Immature natural killer cell (primary cell): ENCODE data around the gene DPCD. TPM values are rescaled to one million over a fixed set of nuclear protein-coding genes. Genes with fewer than 3 reads are reported as not detected.

Experiments used
- DNase-seq, 3 donors: peaks; one replicate each; pipeline ENCODE4 v3.0.0; 2022; ENCODE audit warnings: mixed read lengths in 1 of 3
- H3K27ac Mint-ChIP-seq, 6 donors: one replicate each; pipeline ENCODE4 v1.8.0; 2020; ENCODE audit warnings: mixed read lengths in 6 of 6, mild to moderate bottlenecking in 5 of 6, inconsistent platforms in 4 of 6, moderate library complexity in 3 of 6
- H3K27me3 Mint-ChIP-seq, 3 donors: one replicate each; pipeline ENCODE4 v1.8.0; 2020 to 2021; ENCODE audit warnings: low read depth in 3 of 3, mild to moderate bottlenecking in 3 of 3, mixed read lengths in 3 of 3, moderate library complexity in 3 of 3, inconsistent platforms in 1 of 3
- H3K36me3 Mint-ChIP-seq, 3 donors: one replicate each; pipeline ENCODE4 v1.8.0; 2020; ENCODE audit warnings: mixed read lengths in 3 of 3, inconsistent platforms in 2 of 3, mild to moderate bottlenecking in 2 of 3
- H3K4me1 Mint-ChIP-seq, 2 donors: one replicate each; pipeline ENCODE4 v1.8.0; 2020; ENCODE audit warnings: inconsistent platforms in 2 of 2, mild to moderate bottlenecking in 2 of 2, mixed read lengths in 2 of 2, moderate library complexity in 1 of 2
- H3K4me3 Mint-ChIP-seq, 5 donors: one replicate each; pipeline ENCODE4 v1.8.0; 2020; ENCODE audit warnings: mild to moderate bottlenecking in 5 of 5, mixed read lengths in 5 of 5, inconsistent platforms in 3 of 5, moderate library complexity in 3 of 5
- H3K9me3 Mint-ChIP-seq, 6 donors: one replicate each; pipeline ENCODE4 v1.8.0; 2020; ENCODE audit warnings: mild to moderate bottlenecking in 6 of 6, mixed read lengths in 6 of 6, inconsistent platforms in 4 of 6, moderate library complexity in 3 of 6
- polyA plus RNA-seq, 3 donors: library from polyadenylated mRNA; unstranded; fragments of 300-500 nt; fragmentation: Illumina TruSeq; gene quantifications; one replicate each; pipeline ENCODE4 v1.2.3, GENCODE V29; 2021

The DPCD gene
- polyA plus RNA-seq, 3 donors from 2014 or later: 2.1 to 2.8 TPM; not detected in 1

GRCh38 chr10:101562231-101562630 lies 25.9 kb upstream of the DPCD start:
- H3K27ac Mint-ChIP-seq: no peak overlapping the region
- H3K9me3 Mint-ChIP-seq: no peaks in the 10 kb centered on the region
- H3K4me3 Mint-ChIP-seq: peak overlapping the region in 1 of 5 donors; percentile 33
- H3K4me1 Mint-ChIP-seq: peaks cover 23 to 29% of the 10 kb centered on the region in 2 donors
- DNase-seq: no peak
- peaks cover 0 to under 1% (median 0%) of the 10 kb centered on the region in 3 donors for H3K36me3 Mint-ChIP-seq
- H3K27me3 Mint-ChIP-seq: peaks cover 14 to 17% (median 14%) of the 10 kb centered on the region in 3 donors

GRCh38 chr10:101563007-101563406 lies 25.1 kb upstream of the DPCD start:
- H3K27me3 Mint-ChIP-seq: peaks cover 12 to 23% (median 16%) of the 10 kb centered on the region in 3 donors
- no peak overlapping the region for H3K4me3 Mint-ChIP-seq
- no peak overlapping the region for H3K27ac Mint-ChIP-seq
- no peak for DNase-seq
- no peaks in the 10 kb centered on the region for H3K9me3 Mint-ChIP-seq
- H3K36me3 Mint-ChIP-seq: peaks cover 0 to 3% (median 0%) of the 10 kb centered on the region in 3 donors
- peaks cover 18 to 22% of the 10 kb centered on the region in 2 donors for H3K4me1 Mint-ChIP-seq

DNA sequence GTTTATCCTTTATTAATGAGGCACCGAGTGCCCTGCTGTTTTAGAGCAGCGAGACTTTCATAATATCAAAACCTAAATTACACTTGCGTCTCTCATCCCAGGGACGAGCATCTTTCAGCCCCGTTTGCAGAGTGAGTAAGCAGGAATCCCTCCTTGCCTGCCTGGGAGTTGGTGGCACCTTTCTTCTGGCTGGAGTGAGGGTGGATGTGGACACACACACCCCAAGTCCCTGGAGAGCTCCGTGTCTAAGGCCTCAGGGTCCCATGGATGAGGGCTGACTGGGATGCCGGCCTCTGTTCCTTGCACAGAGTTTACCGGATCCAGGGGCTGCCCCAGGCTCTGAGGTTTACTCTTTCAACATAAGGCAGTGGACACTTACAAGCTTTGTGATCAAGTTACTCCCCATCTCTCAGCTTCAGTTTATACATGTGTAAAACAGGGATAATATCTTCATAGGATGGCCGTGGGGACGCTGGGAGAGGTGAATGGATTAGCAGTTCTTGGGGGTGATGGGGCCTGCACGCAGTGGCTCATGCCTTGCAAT lies 24.6 kb upstream of the DPCD start:
- H3K27me3 Mint-ChIP-seq: peaks cover 11 to 29% (median 18%) of the 10 kb centered on the region in 3 donors
- no peaks in the 10 kb centered on the region for H3K9me3 Mint-ChIP-seq
- no peak overlapping the region for H3K27ac Mint-ChIP-seq
- peaks cover 13 to 16% of the 10 kb centered on the region in 2 donors for H3K4me1 Mint-ChIP-seq
- H3K4me3 Mint-ChIP-seq: no peak overlapping the region
- no peak for DNase-seq
- H3K36me3 Mint-ChIP-seq: peaks cover 0 to 3% (median 0%) of the 10 kb centered on the region in 3 donors

DNA sequence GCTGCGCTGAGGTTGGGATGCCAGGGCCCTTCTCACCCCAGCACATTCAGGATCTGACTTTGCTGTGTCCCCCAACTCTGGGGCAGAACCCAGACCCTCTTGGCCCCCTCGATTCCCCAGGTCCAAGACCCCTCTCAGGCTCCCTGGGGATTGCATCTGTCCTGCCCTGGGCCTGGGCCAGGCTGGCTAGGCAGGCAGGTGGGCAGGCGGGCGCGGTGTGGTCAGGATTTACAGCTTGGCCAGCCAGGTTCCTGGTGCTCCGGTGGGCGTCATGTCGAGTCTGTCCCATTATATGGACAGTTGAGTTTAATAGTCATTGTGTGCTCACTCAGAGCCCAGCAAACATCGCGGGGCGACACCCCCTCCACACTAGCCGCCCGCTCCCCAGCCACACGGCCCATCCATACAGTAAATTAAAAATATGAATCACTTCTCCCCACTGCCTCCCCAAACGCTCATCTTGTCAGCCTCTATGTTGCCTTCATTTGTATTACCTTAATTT lies 23.6 kb upstream of the DPCD start:
- H3K9me3 Mint-ChIP-seq: no peaks in the 10 kb centered on the region
- H3K36me3 Mint-ChIP-seq: peaks cover 0 to 3% (median 0%) of the 10 kb centered on the region in 3 donors
- peaks cover 9 to 10% of the 10 kb centered on the region in 2 donors for H3K4me1 Mint-ChIP-seq
- DNase-seq: no peak
- H3K27me3 Mint-ChIP-seq: peaks cover 14 to 35% (median 15%) of the 10 kb centered on the region in 3 donors
- H3K4me3 Mint-ChIP-seq: no peak overlapping the region
- no peak overlapping the region for H3K27ac Mint-ChIP-seq

DNA sequence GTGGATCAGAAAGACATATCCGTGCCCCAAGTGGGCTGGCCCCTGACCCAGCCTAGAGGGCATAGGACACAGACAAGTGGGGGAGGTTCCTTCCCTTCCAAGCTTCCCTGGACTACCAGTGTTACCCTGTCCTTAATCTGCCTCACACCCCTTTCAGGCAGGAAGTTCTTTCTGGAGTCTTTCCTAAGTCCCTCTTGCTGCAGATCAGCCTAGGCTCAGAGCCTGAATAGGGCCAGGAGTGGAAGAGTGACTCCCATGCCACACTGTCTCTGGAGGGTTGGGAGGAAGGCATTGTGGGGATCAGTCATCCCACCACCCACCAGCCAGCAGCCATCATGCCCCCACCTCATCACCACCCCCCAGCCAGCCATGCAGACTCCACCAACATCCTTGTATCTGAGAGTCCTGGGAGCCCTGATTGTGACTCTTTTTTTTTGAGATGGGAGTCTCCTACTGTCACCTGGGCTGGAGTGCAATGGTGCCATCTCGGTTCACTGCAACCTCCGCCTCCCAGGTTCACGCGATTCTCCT lies 22.7 kb upstream of the DPCD start:
- Mint-ChIP-seq H3K36me3 (peaks cover 0 to 3% (median 0%) of the 10 kb centered on the region in 3 donors), H3K4me3 (no peak overlapping the region), H3K9me3 (no peaks in the 10 kb centered on the region), H3K4me1 (peaks cover 9 to 12% of the 10 kb centered on the region in 2 donors), H3K27me3 (peaks cover 12 to 35% (median 15%) of the 10 kb centered on the region in 3 donors), H3K27ac (no peak overlapping the region)
- DNase-seq: no peak

DNA sequence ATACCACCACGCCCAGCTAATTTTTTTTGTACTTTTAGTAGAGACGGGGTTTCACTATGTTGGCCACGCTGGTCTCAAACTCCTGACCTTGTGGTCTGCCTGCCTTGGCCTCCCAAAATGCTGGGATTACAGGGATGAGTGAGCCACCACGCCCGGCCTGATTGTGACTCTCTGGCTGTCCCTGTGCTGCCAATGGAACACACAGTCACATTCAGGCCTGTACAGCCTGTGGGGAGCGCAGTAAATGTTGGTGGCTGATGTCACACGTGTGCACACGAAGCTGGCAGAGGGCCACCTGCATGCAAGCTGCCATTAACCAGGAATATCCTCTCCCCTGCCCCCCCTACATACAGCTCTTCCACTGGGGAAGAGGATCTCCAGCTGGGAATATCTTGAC lies 22.2 kb upstream of the DPCD start:
- Mint-ChIP-seq H3K36me3 (peaks cover 0 to 3% (median 0%) of the 10 kb centered on the region in 3 donors), H3K27ac (no peak overlapping the region), H3K4me3 (no peak overlapping the region), H3K4me1 (peaks cover 9 to 13% of the 10 kb centered on the region in 2 donors), H3K9me3 (no peaks in the 10 kb centered on the region), H3K27me3 (peaks cover 13 to 34% (median 15%) of the 10 kb centered on the region in 3 donors)
- DNase-seq: no peak

GRCh38 chr10:101566333-101567164 lies 21.6 kb upstream of the DPCD start:
- DNase-seq: no peak
- Mint-ChIP-seq H3K4me3 (peak overlapping the region in 1 of 5 donors; percentile 27), H3K4me1 (peaks cover 9 to 15% of the 10 kb centered on the region in 2 donors), H3K36me3 (peaks cover 0 to 3% (median 0%) of the 10 kb centered on the region in 3 donors), H3K27me3 (peaks cover 15 to 34% (median 15%) of the 10 kb centered on the region in 3 donors), H3K27ac (no peak overlapping the region), H3K9me3 (no peaks in the 10 kb centered on the region)

GRCh38 chr10:101567165-101568006 lies 20.7 kb upstream of the DPCD start:
- no peak for DNase-seq
- Mint-ChIP-seq H3K4me3 (peak overlapping the region in 3 of 5 donors; percentile 10 to 52 (median 26)), H3K9me3 (no peaks in the 10 kb centered on the region), H3K4me1 (peaks cover 9 to 12% of the 10 kb centered on the region in 2 donors), H3K27me3 (peaks cover 15 to 29% (median 15%) of the 10 kb centered on the region in 3 donors), H3K36me3 (peaks cover 0 to 3% (median 0%) of the 10 kb centered on the region in 3 donors), H3K27ac (peak overlapping the region in 1 of 6 donors; percentile 15)

DNA sequence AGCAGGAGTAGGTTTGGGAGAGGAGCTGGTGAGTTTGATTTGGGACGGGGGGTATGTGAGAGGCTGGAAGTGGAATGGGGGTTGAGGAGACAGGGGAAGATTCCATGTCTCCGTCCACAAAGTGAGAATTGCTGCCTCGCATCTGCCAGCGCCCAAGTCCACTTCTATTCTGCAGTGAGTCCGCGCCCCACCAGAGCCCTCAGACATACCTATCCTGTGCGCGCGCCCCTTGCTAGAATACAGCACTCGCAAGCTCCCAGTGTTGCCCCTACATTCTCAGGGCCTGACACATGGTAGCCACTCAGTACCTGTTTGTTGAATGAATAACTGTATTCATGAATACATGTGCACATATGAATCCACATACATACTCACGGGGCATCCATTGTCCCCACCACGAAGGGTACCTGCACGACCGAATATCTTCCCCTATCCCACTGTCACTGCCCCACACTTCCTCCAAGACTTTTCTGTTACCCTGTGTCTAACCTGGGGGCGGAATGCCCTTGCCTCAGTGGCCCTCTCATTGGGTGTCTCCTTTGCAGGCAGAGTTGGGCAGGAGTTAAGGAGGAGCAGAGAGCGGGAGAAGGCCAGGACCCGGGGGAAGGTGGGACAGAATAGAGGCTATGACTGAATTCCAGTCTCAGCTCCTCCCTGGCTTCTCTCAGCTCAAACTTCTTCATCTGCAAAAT lies 19.9 kb upstream of the DPCD start:
- no peak overlapping the region for H3K27ac Mint-ChIP-seq
- peaks cover 15 to 27% (median 15%) of the 10 kb centered on the region in 3 donors for H3K27me3 Mint-ChIP-seq
- no peak for DNase-seq
- H3K36me3 Mint-ChIP-seq: peaks cover 0 to 3% (median 0%) of the 10 kb centered on the region in 3 donors
- H3K9me3 Mint-ChIP-seq: no peaks in the 10 kb centered on the region
- peaks cover 9 to 12% of the 10 kb centered on the region in 2 donors for H3K4me1 Mint-ChIP-seq
- peak overlapping the region in 2 of 5 donors; percentile 21 to 51 for H3K4me3 Mint-ChIP-seq

GRCh38 chr10:101569323-101569621 lies 18.8 kb upstream of the DPCD start:
- Mint-ChIP-seq H3K27me3 (peaks cover 12 to 27% (median 15%) of the 10 kb centered on the region in 3 donors), H3K36me3 (peaks cover 0 to 3% (median 0%) of the 10 kb centered on the region in 3 donors), H3K9me3 (no peaks in the 10 kb centered on the region), H3K4me3 (peak overlapping the region; percentile 29 to 75 (median 44)), H3K4me1 (peaks cover 9 to 12% of the 10 kb centered on the region in 2 donors), H3K27ac (no peak overlapping the region)
- DNase-seq: no peak

DNA sequence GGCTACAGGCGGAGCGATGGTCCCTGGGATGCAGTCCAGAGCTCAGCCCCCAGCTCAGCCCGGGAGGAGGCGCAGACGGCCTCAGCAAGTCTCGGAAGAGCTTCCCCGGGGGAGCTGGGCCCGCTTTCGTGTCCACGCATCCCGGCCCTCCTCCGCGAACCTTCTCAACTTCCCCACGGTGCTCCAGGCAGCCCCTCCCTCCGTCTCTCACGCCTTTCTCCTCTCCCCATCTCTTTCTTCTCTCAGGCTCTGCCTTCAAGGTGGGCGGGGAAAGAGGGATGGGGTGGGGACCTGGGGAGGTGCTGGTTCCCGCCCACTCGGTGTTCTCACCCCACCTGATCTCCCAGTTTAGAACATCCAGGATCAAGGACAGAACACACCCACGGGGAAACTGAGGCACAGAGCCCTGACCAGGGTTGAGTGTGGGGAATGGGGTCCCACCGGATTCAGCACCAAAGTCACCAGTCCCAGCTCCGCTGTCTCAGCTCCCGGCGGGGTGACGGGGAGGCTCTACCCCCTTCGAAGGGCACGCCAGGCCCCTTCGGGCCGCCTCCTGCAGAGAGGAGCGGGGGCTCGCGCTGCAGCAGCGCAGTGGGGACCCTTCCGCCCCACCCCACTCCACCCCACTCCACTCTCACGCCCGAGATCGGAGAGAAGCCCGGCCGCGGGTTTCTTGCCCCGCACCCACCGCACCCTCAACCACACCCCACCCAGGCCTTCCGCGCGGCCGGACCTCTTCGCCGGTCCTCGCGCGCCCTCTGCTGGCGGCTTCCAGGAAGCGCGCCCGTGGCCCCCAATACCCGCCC lies 18.3 kb upstream of the DPCD start:
- no peak overlapping the region for H3K27ac Mint-ChIP-seq
- H3K27me3 Mint-ChIP-seq: peaks cover 12 to 27% (median 15%) of the 10 kb centered on the region in 3 donors
- peak; percentile 77 to 82 (median 77) for DNase-seq
- no peaks in the 10 kb centered on the region for H3K9me3 Mint-ChIP-seq
- peaks cover 9 to 12% of the 10 kb centered on the region in 2 donors for H3K4me1 Mint-ChIP-seq
- peak overlapping the region; percentile 53 to 75 (median 59) for H3K4me3 Mint-ChIP-seq
- H3K36me3 Mint-ChIP-seq: peaks cover 0 to 3% (median 0%) of the 10 kb centered on the region in 3 donors
